ENCODE measurements around the gene PCSK6.

The PCSK6 gene

DNA sequence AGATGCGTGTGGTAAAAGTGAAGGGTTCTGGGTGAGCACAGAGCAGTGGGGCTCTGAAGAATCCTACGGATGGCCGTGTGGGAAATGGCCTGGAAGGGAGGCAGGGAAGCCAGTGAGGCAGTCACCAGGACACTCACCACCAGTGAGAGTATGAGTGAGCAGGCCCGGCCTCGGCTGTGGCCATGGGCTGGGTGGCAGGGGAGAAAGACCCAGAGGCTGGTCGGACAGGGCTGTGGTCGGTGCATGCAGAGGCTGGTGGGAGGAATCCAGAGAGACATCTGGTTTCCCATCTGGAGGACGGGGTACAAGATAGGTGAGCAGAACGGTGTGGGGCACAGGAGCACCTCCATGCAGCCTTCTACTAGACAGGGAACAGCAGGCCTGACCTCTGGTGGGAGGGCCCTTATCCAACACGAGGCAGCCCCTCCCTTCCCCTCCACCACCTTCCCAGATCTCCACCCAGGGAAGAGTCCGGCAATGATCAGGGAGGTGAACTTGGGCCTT, 10.1 kb downstream of the PCSK6 start:
- H3K9me3 ChIP-seq (ENCODE audit: control insufficient read depth, insufficient read depth, low read length): no peaks in the 10 kb centered on the region
- H3K4me1 ChIP-seq (ENCODE audit: control insufficient read depth, insufficient read depth, low read length): no peaks in the 10 kb centered on the region
- H3K27ac ChIP-seq (ENCODE audit: low read depth, low read length): no peak overlapping the region
- no peaks in the 10 kb centered on the region for H3K27me3 ChIP-seq (ENCODE audit: control insufficient read depth, insufficient read depth, low read length)
- no peaks in the 10 kb centered on the region for H3K36me3 ChIP-seq (ENCODE audit: control insufficient read depth, insufficient read depth, low read length)
- no peak overlapping the region for H3K9ac ChIP-seq (ENCODE audit: low read depth, low read length)
- no peak overlapping the region for H3K4me3 ChIP-seq (ENCODE audit: low read depth, low read length)

DNA sequence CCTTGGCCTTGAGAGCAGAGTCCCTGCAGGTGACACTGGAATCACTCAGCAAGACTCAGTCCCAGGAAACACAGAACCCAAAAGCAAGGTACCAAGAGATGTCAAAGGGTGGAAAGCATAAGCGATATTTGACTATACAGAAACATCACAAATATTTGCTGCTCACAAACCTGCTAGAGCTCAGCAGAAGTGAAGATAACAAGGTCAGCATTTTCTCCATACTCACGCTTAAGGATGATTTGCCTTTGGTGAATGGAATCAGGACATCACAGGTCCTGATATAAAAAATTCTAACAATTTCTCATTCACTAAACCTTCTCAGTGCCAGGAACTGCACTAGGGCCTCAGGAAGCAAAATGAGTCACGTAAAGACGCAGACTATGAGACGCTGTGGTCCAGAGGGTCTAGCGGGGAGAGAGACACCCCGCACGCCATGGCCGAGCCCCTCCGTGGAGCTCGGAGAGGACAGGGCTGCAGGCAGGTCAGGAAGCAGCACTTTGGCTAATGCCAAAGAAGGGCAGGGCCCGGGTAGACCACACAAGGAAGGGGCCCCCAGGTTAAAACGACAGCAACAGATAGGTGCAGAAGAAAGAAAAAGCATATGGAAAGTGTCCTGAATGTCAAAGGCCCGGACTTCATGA, 10.7 kb downstream of the PCSK6 start:
- Histone ChIP-seq H3K4me3 (ENCODE audit: low read depth, low read length) (no peak overlapping the region), H3K27me3 (ENCODE audit: control insufficient read depth, insufficient read depth, low read length) (no peaks in the 10 kb centered on the region), H3K36me3 (ENCODE audit: control insufficient read depth, insufficient read depth, low read length) (no peaks in the 10 kb centered on the region), H3K4me1 (ENCODE audit: control insufficient read depth, insufficient read depth, low read length) (no peaks in the 10 kb centered on the region), H3K9ac (ENCODE audit: low read depth, low read length) (no peak overlapping the region), H3K9me3 (ENCODE audit: control insufficient read depth, insufficient read depth, low read length) (no peaks in the 10 kb centered on the region), H3K27ac (ENCODE audit: low read depth, low read length) (no peak overlapping the region)

DNA sequence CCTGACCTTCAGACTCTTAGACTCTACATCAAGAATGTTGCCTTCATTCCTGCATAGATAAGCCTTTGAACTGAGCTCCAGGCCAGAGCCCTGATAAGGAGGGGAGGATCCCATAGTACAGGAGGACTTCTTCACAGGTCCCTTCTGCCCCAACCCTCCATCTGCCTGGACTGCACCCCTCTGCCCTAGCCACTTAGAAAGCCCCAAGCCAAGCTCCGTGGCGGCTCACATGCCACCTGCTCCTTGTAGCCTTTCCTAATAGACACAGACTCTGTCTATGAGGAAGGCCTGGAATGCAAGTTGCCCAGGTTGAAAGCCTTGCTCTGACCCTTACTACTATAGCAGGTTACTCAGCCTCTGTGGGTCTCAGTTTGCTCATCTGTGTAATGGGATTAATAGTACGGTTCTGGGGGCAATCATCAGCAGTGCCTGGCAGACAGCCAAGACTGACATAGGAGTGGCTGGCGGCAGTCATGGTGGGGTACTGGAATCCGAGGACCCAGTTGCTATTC, 11.6 kb downstream of the PCSK6 start:
- H3K27me3 ChIP-seq (ENCODE audit: control insufficient read depth, insufficient read depth, low read length): no peaks in the 10 kb centered on the region
- H3K9me3 ChIP-seq (ENCODE audit: control insufficient read depth, insufficient read depth, low read length): no peaks in the 10 kb centered on the region
- H3K36me3 ChIP-seq (ENCODE audit: control insufficient read depth, insufficient read depth, low read length): no peaks in the 10 kb centered on the region
- H3K4me1 ChIP-seq (ENCODE audit: control insufficient read depth, insufficient read depth, low read length): no peaks in the 10 kb centered on the region
- H3K9ac ChIP-seq (ENCODE audit: low read depth, low read length): no peak overlapping the region
- no peak overlapping the region for H3K4me3 ChIP-seq (ENCODE audit: low read depth, low read length)
- H3K27ac ChIP-seq (ENCODE audit: low read depth, low read length): no peak overlapping the region

DNA sequence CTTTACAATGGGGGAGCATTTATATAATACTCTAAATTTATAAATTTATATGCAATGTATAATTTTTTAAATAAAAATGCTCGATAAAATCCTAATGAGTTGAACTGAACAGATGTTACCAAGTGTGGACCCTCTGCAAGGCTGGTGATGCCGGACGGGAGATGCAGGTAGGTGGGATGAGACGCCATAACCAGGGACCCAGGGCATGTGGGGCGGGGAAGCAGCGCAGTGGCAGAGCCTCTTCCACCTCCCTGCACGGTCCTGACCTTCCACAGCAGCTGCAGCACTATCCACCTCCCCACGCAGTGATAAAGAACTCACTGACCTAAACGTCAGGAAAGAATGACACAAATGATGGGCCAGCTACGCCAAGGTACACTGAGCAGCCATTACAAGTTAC, 12.8 kb downstream of the PCSK6 start:
- Histone ChIP-seq H3K27ac (ENCODE audit: low read depth, low read length) (no peak overlapping the region), H3K4me1 (ENCODE audit: control insufficient read depth, insufficient read depth, low read length) (no peaks in the 10 kb centered on the region)

DNA sequence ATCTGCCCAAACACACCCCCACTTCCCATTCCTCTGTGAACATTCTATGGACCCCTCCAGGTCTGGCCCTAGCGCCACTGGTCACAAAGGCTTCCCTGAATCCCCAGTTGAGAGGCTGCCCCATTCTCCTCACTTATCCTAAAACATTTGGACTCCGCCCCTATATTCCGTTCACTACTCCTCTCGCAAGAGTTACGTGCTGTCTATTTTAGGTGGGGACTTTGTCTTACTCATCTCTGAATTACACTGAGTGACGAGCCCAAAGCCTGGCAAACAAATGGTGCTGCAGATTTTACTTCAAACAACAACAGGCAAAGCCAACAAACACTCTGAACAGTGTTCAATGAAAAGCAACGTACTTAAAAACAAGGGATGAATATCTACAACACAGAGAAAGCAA, 14.5 kb downstream of the PCSK6 start:
- Histone ChIP-seq H3K27me3 (ENCODE audit: control insufficient read depth, insufficient read depth, low read length) (no peaks in the 10 kb centered on the region), H3K9ac (ENCODE audit: low read depth, low read length) (no peak overlapping the region), H3K9me3 (ENCODE audit: control insufficient read depth, insufficient read depth, low read length) (no peaks in the 10 kb centered on the region), H3K27ac (ENCODE audit: low read depth, low read length) (no peak overlapping the region), H3K4me3 (ENCODE audit: low read depth, low read length) (no peak overlapping the region), H3K36me3 (ENCODE audit: control insufficient read depth, insufficient read depth, low read length) (no peaks in the 10 kb centered on the region), H3K4me1 (ENCODE audit: control insufficient read depth, insufficient read depth, low read length) (peaks cover 4% of the 10 kb centered on the region; the same call in 1 of the 2 replicates)

More for the DNA sequence above, 12.8 kb downstream of the PCSK6 start:
- H3K27me3 ChIP-seq (ENCODE audit: control insufficient read depth, insufficient read depth, low read length): no peaks in the 10 kb centered on the region
- no peaks in the 10 kb centered on the region for H3K36me3 ChIP-seq (ENCODE audit: control insufficient read depth, insufficient read depth, low read length)
- no peaks in the 10 kb centered on the region for H3K9me3 ChIP-seq (ENCODE audit: control insufficient read depth, insufficient read depth, low read length)
- H3K9ac ChIP-seq (ENCODE audit: low read depth, low read length): no peak overlapping the region
- no peak overlapping the region for H3K4me3 ChIP-seq (ENCODE audit: low read depth, low read length)

DNA sequence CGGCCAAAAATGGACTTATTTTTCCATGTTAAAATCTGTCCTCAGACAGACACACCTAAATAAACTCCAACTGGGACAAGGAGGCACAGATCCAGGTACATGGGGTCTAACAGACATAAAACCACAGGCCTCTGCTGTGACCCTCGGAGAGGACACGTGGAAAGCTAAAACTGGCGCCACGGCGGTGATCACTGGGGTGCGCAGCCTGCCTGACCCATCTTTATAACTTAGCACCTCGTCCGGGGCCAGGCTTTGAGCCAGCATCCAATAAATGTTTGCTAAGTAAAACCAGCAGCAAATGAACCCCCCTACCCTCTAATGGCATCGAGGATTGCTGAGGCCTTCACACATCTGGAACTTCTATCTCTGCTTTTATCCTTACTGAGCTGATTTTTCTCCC, 15.3 kb downstream of the PCSK6 start:
- no peaks in the 10 kb centered on the region for H3K27me3 ChIP-seq (ENCODE audit: control insufficient read depth, insufficient read depth, low read length)
- no peaks in the 10 kb centered on the region for H3K9me3 ChIP-seq (ENCODE audit: control insufficient read depth, insufficient read depth, low read length)
- no peak overlapping the region for H3K4me3 ChIP-seq (ENCODE audit: low read depth, low read length)
- peaks cover 4% of the 10 kb centered on the region; the same call in 1 of the 2 replicates for H3K4me1 ChIP-seq (ENCODE audit: control insufficient read depth, insufficient read depth, low read length)
- H3K36me3 ChIP-seq (ENCODE audit: control insufficient read depth, insufficient read depth, low read length): no peaks in the 10 kb centered on the region
- no peak overlapping the region for H3K9ac ChIP-seq (ENCODE audit: low read depth, low read length)
- H3K27ac ChIP-seq (ENCODE audit: low read depth, low read length): no peak overlapping the region

DNA sequence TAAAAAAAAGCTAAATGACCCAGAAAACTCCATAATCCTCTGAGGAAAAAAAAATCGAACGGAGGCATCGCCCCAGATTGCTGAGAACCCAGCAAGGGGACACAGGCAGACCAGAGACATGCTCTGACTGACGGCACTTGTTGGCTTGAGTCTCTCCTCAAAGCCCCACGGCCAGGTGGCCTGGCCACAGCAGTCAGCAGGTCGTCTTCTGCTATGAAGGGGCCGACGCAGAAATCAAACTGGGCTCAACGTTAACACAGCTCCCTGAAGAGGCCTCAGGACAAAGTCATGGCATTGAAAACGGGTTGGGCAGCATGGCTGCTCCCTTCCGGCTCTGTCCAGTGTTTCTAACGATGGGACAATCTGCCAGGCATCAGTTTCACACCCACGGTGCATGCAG, 17.5 kb downstream of the PCSK6 start:
- Histone ChIP-seq H3K36me3 (ENCODE audit: control insufficient read depth, insufficient read depth, low read length) (no peaks in the 10 kb centered on the region), H3K9ac (ENCODE audit: low read depth, low read length) (no peak overlapping the region), H3K4me3 (ENCODE audit: low read depth, low read length) (no peak overlapping the region), H3K9me3 (ENCODE audit: control insufficient read depth, insufficient read depth, low read length) (no peaks in the 10 kb centered on the region), H3K4me1 (ENCODE audit: control insufficient read depth, insufficient read depth, low read length) (peaks cover 4% of the 10 kb centered on the region; the same call in 1 of the 2 replicates), H3K27ac (ENCODE audit: low read depth, low read length) (no peak overlapping the region), H3K27me3 (ENCODE audit: control insufficient read depth, insufficient read depth, low read length) (no peaks in the 10 kb centered on the region)

DNA sequence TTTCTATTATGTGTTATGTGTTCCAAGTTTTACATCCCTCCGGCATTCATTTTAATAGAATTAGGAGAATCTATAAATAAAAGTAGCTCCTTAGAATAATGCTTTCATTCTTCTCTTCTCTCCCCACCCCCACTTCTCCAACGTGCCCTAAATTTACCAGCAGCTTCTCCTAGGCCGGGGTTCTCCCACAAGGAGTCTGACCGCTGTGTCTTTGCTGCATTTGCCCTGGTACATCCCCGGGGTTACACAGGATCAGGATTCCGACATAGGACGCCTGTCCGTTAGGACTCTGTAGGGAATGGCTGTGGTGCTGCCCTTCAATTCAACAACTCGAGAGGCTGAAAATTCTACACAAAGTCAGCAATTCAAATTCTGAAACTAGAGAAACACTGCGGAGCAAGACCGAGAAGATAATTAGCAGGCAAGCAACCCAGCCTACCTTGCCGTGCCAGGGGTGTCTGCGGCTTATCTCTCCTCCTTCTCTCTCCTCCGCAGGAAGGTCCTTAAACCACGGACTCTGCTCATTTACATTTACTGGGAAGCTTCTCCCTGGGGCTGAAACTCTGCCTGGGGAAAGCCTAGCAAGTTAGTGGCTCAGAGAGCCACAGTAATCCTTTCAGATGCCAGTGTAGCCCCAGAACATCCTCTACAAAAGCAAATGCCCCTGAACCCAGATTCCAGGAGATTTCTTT, 18.8 kb downstream of the PCSK6 start:
- Histone ChIP-seq H3K36me3 (ENCODE audit: control insufficient read depth, insufficient read depth, low read length) (no peaks in the 10 kb centered on the region), H3K9me3 (ENCODE audit: control insufficient read depth, insufficient read depth, low read length) (no peaks in the 10 kb centered on the region), H3K27ac (ENCODE audit: low read depth, low read length) (no peak overlapping the region), H3K4me1 (ENCODE audit: control insufficient read depth, insufficient read depth, low read length) (peaks cover 4% of the 10 kb centered on the region; the same call in 1 of the 2 replicates), H3K4me3 (ENCODE audit: low read depth, low read length) (no peak overlapping the region), H3K9ac (ENCODE audit: low read depth, low read length) (no peak overlapping the region), H3K27me3 (ENCODE audit: control insufficient read depth, insufficient read depth, low read length) (no peaks in the 10 kb centered on the region)

DNA sequence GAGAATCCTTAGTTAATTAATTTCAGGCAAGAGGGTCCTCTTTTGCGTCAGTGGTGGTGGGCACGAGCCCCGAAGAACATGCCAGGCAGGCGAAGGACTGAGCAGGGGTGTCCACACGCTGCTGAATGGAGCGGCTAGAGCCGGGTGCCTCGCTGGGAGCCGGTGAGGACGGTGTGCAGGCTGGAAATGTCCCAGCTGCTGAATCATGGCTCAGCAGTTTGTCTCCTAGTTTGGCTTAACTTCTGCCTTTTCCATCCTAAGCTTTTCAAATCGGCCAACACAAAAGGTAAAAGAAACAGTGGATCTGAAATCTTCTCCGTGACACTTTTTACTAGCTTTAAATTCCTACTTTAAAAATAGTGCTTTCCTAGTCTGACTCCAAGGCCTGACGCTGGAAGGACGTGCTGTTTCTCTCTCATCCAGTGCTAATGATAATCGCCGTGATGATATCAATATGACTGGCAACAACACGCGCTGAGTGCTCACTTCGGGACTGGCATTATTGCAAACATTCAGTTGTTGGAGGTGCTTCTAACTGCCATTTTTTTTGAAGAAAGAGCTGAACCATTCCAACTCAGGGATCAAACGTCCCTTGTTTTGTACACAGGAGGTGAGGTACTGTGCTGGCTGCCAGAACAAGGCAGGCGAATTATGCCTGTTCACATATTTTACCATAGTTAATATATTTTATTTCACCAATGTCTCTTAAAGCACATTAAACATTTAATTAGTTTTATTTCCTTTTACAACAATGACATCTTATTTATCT, 19.8 kb downstream of the PCSK6 start:
- no peaks in the 10 kb centered on the region for H3K27me3 ChIP-seq (ENCODE audit: control insufficient read depth, insufficient read depth, low read length)
- H3K4me1 ChIP-seq (ENCODE audit: control insufficient read depth, insufficient read depth, low read length): peaks cover 4% of the 10 kb centered on the region; the same call in 1 of the 2 replicates
- H3K4me3 ChIP-seq (ENCODE audit: low read depth, low read length): no peak overlapping the region
- H3K9ac ChIP-seq (ENCODE audit: low read depth, low read length): no peak overlapping the region
- H3K9me3 ChIP-seq (ENCODE audit: control insufficient read depth, insufficient read depth, low read length): no peaks in the 10 kb centered on the region
- no peak overlapping the region for H3K27ac ChIP-seq (ENCODE audit: low read depth, low read length)
- H3K36me3 ChIP-seq (ENCODE audit: control insufficient read depth, insufficient read depth, low read length): no peaks in the 10 kb centered on the region

DNA sequence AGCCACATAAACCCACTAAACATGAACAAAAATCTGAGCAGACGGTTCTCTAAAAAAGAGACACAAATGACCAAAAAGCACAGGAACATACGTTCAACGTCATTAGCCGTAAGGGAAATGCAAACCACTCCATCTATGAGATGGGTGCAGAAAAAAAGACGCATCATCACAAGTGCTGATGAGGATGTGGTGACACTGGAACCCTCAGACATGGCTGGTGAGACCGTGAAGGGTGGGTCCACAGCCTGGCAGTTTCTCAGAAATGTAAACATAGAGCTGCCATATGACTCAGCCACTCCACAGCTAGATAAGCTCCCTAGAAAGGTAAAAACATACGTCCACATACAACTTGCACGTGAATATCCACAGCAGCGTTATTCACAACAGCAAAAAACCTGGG, 23.3 kb downstream of the PCSK6 start:
- no peaks in the 10 kb centered on the region for H3K9me3 ChIP-seq (ENCODE audit: control insufficient read depth, insufficient read depth, low read length)
- no peak overlapping the region for H3K27ac ChIP-seq (ENCODE audit: low read depth, low read length)
- H3K4me1 ChIP-seq (ENCODE audit: control insufficient read depth, insufficient read depth, low read length): peaks cover 3% of the 10 kb centered on the region; the same call in 1 of the 2 replicates
- no peak overlapping the region for H3K9ac ChIP-seq (ENCODE audit: low read depth, low read length)
- H3K36me3 ChIP-seq (ENCODE audit: control insufficient read depth, insufficient read depth, low read length): no peaks in the 10 kb centered on the region
- no peaks in the 10 kb centered on the region for H3K27me3 ChIP-seq (ENCODE audit: control insufficient read depth, insufficient read depth, low read length)
- H3K4me3 ChIP-seq (ENCODE audit: low read depth, low read length): no peak overlapping the region

Measured in HUES48 (cell line).